Measurements from ENCODE around the gene PTCD2.
A peak's percentile ranks its signal among the peaks of the same experiment; 100 is the strongest.

PTCD2 gene

DNA sequence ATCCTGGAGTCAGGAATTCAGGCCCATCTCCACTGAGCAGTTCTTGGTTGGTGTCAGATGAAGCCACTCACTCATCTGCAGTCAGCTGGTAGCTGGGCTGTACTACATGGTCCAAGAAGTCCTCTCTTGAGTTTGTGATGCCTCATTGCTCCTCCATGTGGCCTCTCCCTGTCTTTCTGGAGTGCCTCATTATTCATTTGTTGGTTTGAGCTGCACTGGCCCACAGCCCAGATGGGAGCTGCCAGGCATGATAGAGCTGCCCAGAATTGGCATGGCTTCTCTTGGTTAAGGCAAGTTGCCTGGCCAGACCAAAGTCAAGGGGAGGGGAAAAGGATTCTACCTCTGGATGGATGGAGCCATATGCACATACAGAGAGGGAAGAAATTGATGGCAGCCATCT is 8.0 kb downstream of the PTCD2 start:
- DNase-seq (ENCODE audit: low read depth, low spot score): peak; percentile 60
- no peak overlapping the region for H3K27ac ChIP-seq

GRCh38 chr5:72330712-72331111 is 10.5 kb downstream of the PTCD2 start:
- H3K27ac ChIP-seq: no peak overlapping the region
- no peak for DNase-seq (ENCODE audit: low read depth, low spot score)

DNA sequence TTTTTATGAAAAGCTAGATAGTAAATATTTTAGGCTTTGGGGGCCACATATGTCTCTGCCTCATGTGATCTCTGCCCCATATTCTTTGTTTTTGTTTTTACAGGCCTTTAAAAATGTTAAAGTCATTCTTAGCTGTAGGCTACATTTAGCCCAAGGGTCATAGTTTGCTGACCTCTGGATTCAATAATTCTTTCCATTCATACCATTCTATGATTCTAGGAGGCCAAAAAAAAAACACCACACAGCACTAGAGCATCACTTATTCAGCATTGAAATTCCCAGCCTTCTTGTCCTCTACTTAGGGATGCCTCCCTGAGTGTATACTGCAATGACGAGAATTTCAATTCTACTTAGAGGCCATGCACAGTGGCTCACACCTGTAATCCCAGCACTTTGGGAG is 17.0 kb downstream of the PTCD2 start:
- no peak overlapping the region for H3K27ac ChIP-seq
- no peak for DNase-seq (ENCODE audit: low read depth, low spot score)

GRCh38 chr5:72338689-72339209 is 18.6 kb downstream of the PTCD2 start:
- DNase-seq (ENCODE audit: low read depth, low spot score): no peak
- H3K27ac ChIP-seq: no peak overlapping the region

GRCh38 chr5:72346398-72346797 is 26.2 kb downstream of the PTCD2 start:
- no peak overlapping the region for H3K27ac ChIP-seq

GRCh38 chr5:72347801-72348308 is 27.7 kb downstream of the PTCD2 start:
- H3K27ac ChIP-seq: peak overlapping the region; percentile 86
- DNase-seq (ENCODE audit: low read depth, low spot score): peak; percentile 56

More at GRCh38 chr5:72346398-72346797, 26.2 kb downstream of the PTCD2 start:
- DNase-seq (ENCODE audit: low read depth, low spot score): no peak

- H3K27ac ChIP-seq: no peak overlapping the region
- DNase-seq (ENCODE audit: low read depth, low spot score): no peak
Observed at GRCh38 chr5:72351376-72351775, 31.2 kb downstream of the PTCD2 start.

- no peak for DNase-seq (ENCODE audit: low read depth, low spot score)
- no peak overlapping the region for H3K27ac ChIP-seq
Observed at GRCh38 chr5:72352616-72353015, 32.4 kb downstream of the PTCD2 start.

DNA sequence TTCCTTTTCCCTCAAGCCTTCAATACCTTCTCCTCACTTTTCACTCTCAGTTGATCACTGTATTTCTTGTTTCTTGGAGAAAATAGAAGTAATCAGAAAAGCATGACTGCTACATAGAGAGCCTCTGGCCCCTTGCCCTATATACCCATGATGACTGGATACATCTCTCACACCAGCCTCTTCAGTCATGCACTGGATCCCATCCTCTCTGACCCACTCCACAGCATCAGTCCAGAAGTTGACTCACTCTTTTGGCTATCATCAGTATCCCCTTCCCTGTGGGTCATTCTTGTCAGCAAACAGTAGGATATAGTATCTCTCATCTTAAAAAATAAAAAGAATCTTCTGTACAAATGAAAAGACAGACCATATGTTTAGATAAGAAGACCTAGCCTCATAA is 32.9 kb downstream of the PTCD2 start:
- DNase-seq (ENCODE audit: low read depth, low spot score): no peak
- no peak overlapping the region for H3K27ac ChIP-seq

- no peak for DNase-seq (ENCODE audit: low read depth, low spot score)
- no peak overlapping the region for H3K27ac ChIP-seq
Observed at GRCh38 chr5:72355706-72356299, 35.6 kb downstream of the PTCD2 start.

GRCh38 chr5:72356361-72356760 is 36.2 kb downstream of the PTCD2 start:
- DNase-seq (ENCODE audit: low read depth, low spot score): no peak
- H3K27ac ChIP-seq: no peak overlapping the region

DNA sequence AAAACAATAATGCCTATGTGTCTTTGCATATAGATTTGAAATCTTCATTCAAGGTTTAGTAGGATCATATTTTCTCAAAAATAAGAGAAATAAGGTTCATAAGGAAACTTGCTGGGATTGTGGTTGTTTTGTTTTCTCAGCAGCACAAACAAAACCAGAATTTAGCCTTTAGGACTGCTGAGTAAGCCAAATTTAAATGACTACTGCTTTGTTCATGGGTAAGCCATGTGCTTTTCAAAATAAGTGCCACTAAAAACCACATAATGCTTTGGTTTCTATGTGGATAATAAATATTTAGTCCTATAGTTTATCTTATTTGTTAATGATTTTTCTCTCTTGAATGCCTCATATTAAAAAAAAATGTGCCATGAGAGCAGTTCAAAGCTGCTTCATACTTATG is 38.8 kb downstream of the PTCD2 start:
- no peak for DNase-seq (ENCODE audit: low read depth, low spot score)
- H3K27ac ChIP-seq: no peak overlapping the region

DNA sequence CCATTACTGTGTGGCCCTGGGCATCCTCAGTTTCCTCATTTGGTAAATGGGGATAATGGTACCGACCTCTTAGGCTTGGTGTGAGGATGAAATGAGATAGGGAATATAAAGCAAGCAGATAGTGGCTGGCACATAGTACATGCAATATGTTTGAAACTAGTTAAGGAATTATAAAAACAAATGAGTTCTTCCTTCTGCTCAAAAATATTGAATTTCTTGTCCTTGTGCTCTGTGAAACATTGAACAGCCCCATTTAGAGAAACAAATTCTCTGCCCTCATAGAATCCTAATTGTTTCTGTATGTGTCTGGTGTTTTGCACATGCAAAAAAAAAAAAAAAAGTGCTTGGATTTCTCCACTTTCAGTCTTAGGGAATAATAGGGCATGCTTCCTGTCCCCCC is 39.7 kb downstream of the PTCD2 start:
- DNase-seq (ENCODE audit: low read depth, low spot score): no peak
- no peak overlapping the region for H3K27ac ChIP-seq

DNA sequence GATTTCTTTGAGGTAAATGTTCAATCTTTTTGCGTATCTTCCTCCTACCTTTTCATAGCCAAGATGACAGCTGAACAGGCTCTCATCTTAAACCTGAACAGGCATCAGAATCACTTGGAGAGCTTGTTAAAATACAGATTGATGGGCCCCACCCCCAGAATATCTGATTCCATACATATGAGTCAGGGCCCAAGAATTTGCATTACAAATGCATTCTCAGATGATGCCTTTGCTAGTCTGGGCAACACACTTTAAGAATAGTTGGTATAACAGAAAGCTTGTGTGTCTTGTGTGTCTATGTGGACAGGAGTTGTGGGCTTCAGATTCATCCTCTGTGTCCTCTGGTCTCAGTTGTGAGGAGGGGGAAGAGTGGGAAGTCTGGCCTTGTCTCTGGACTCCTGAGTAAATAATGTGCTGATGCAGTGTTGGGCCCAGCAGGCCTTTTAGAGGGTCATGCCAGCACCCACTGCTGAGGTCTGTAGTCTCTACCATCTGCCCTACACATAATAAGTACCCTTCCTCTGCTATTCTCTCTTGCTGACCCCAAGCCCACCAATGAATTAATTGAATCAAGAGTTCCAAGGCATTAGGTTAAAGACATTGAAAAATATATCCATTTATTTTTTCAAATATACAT is 43.1 kb downstream of the PTCD2 start:
- H3K27ac ChIP-seq: peak overlapping the region; percentile 85
- no peak for DNase-seq (ENCODE audit: low read depth, low spot score)

DNA sequence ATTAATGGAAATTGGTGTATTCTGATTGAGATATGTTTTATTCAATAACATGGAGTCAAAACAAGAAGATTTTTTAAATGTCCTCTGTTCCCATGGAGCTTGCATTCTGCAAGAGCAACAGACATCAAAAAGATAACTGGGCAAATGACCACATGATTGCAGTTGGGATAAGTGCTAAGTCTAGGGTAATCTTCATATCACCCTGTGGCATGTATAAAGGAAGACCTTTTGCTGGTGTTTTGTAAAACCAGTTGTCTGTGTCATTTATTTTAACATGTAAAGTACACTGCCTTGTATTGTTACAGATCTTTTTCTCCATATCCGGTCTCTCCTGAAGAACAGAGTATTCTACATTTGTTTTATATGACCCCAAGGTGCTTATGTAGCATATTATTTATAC is 44.0 kb downstream of the PTCD2 start:
- H3K27ac ChIP-seq: peak overlapping the region; percentile 85
- DNase-seq (ENCODE audit: low read depth, low spot score): no peak

GRCh38 chr5:72364951-72365350 is 44.8 kb downstream of the PTCD2 start:
- H3K27ac ChIP-seq: no peak overlapping the region
- no peak for DNase-seq (ENCODE audit: low read depth, low spot score)

DNA sequence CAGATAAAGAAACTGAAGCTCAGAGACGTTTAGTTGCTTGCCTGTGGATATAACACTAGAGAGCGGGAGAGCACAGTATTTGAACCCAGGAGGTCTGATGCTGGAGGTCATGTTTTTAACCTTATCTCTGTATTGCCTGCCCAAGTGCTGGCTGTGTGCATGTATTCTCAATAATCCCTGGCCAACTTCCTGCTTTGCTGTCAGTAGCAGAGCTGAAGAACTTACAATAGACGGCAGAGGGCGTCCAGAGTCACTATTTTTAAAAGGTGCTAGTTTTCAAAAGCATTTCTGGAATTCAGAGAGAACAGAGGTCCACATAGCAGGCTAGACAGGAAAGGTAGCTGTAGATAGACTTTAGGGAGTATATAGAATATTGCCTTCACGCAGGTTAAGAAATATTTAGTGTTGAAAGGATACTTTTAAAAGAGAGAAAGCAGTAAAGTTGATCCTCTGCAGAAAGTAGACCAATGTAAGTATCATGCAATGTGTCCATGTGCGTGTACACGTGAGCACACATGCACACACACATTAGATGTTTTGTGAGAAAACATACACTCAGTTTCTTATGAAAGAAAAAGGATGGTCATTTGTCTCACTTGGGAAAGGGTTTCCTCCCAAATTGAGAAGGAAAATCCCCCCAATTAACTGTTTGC is 46.3 kb downstream of the PTCD2 start:
- no peak overlapping the region for H3K27ac ChIP-seq
- DNase-seq (ENCODE audit: low read depth, low spot score): no peak

DNA sequence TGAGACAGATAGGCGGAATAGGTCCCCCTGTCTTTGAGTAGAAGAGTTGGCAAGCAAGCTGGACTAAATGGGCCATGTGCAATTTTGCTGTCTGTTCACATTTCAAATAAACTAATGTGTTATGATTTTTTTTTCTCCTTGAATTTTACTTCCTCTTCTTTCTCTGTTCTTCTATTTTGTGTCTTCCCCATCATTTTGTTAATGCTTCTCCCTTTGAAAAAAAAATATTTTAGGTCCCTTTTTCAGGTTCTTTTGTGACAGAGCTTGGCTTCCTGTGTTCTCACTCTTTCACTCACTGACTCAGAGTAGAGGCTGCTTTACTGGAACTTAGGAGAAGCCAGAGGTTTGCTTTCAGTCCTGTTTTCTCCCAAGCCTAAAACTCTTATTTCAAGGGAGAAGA is 48.1 kb downstream of the PTCD2 start:
- no peak for DNase-seq (ENCODE audit: low read depth, low spot score)
- no peak overlapping the region for H3K27ac ChIP-seq

DNA sequence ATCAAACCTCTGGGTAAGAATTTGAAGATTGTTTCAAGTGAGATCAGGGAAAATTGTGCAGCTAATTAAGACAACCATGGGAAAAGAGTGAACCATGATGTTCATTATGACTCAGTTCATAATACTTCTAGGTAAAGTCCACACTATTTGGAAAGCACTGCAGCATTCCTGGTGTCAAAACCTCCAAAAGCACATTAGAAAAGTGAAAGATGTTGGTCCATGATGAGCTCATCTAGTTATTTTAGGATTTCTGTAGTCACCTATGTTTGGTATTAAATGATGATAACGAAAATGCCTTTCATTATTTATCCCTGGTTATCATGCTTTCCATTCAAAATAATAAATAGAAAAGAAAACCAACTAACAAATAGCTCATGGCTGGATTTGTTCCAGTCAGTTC is 49.1 kb downstream of the PTCD2 start:
- H3K27ac ChIP-seq: no peak overlapping the region
- DNase-seq (ENCODE audit: low read depth, low spot score): no peak

DNA sequence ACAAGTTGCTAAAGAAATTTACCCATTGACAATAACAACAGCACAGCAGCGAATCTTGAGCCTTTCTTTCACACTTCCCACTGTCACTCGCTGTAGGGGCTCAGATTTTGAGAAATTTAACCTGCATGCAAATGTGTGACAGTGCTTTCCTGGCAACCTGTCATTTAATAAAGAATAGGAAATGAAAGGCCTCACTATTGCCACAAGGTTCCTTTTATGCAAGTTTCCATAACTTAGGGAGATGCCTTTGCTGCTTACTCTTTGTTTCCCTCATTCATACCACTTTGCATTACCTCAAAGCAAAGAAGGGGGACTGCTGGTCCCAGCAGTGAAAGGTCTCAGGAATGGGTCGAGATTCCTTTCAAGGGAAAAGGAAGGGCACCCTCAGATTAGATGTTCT is 49.5 kb downstream of the PTCD2 start:
- DNase-seq (ENCODE audit: low read depth, low spot score): no peak
- no peak overlapping the region for H3K27ac ChIP-seq

- no peak overlapping the region for H3K27ac ChIP-seq
- DNase-seq (ENCODE audit: low read depth, low spot score): no peak
Observed at GRCh38 chr5:72372331-72372730, 52.2 kb downstream of the PTCD2 start.
